Panc1 (cell line): Measurements from ENCODE around the gene UBXN11. TPM values are rescaled to one million over a fixed set of nuclear protein-coding genes. Genes with fewer than 3 reads are reported as not detected.

ENCODE experiments used
- ATAC-seq: fragments of 200-7000 bp; cut with Tn5 transposase; 2 replicates; pipeline ENCODE4 v1.9.1; 2020; ENCODE audit warnings: mild to moderate bottlenecking, moderate library complexity
- BruUV-seq: library from RNA; stranded (reverse); fragments of 400-500 nt; replicated peaks from 2 replicates; lab custom pipeline; 2021; lab: Mats Ljungman, UMichigan
- CTCF ChIA-PET: fragments of 300-600 bp; sonication (Branson Sonifier 250); formaldehyde crosslinking; loops from one replicate; lab custom pipeline; 2022; ENCODE audit warnings: antibody characterized with exemption; lab: Charles Lee
- POLR2A ChIA-PET: fragments of 300-600 bp; sonication (Branson Sonifier 250); formaldehyde crosslinking; loops from one replicate; lab custom pipeline; 2022; ENCODE audit warnings: antibody characterized with exemption; lab: Charles Lee
- DNase-seq: peaks from one replicate; pipeline ENCODE4 v3.0.0-alpha.2; 2010; ENCODE audit warnings: low read depth, low spot score
- H3K27ac ChIP-seq: 2 replicates; pipeline ENCODE4 v1.5.1; 2011; ENCODE audit warnings: mild to moderate bottlenecking, low read length, inconsistent platforms
- H3K27me3 ChIP-seq: fragments of 200-500 bp; sonication (Bioruptor generic); 2 replicates; pipeline ENCODE4 v1.6.0; 2014; ENCODE audit warnings: low read length, inconsistent platforms; ENCODE audit not compliant: control insufficient read depth, insufficient read depth
- H3K36me3 ChIP-seq: fragments of 200-500 bp; sonication (Bioruptor generic); 2 replicates; pipeline ENCODE4 v1.5.1; 2014; ENCODE audit warnings: inconsistent platforms, mild to moderate bottlenecking, low read length, moderate library complexity; ENCODE audit not compliant: control insufficient read depth, insufficient read depth
- H3K4me1 ChIP-seq: 2 replicates; pipeline ENCODE4 v1.5.1; 2011; ENCODE audit warnings: inconsistent platforms, mild to moderate bottlenecking, low read length, moderate library complexity; ENCODE audit not compliant: control insufficient read depth, insufficient read depth
- H3K4me3 ChIP-seq, 2 experiments: 2 replicates each; pipeline ENCODE4 v1.5.1; 2011 to 2012; ENCODE audit warnings: low read depth in 2 of 2, low read length in 2 of 2, mild to moderate bottlenecking in 2 of 2, inconsistent platforms in 1 of 2, moderate library complexity in 1 of 2
- H3K9me3 ChIP-seq: fragments of 200-500 bp; sonication (Bioruptor generic); 2 replicates; pipeline ENCODE4 v1.5.1; 2014; ENCODE audit warnings: low read depth, mild to moderate bottlenecking, inconsistent platforms, low read length, moderate library complexity; ENCODE audit not compliant: control insufficient read depth, insufficient read depth
- CTCF ChIP-seq: fragments of 450-650 bp; IDR thresholded peaks from 2 replicates; pipeline ENCODE4 v1.5.1; 2017; ENCODE audit warnings: mild to moderate bottlenecking
- POLR2AphosphoS5 ChIP-seq: IDR thresholded peaks from 2 replicates; pipeline ENCODE4 v1.6.1; 2012; ENCODE audit warnings: mild to moderate bottlenecking, low read depth, low read length, moderate library complexity
- SIN3A ChIP-seq: IDR thresholded peaks from 2 replicates; pipeline ENCODE4 v1.6.1; 2012; ENCODE audit warnings: low read depth, mild to moderate bottlenecking, low read length, moderate library complexity, borderline replicate concordance; ENCODE audit not compliant: insufficient read depth
- TCF7L2 ChIP-seq: IDR thresholded peaks from 2 replicates; pipeline ENCODE4 v1.6.1; 2011; ENCODE audit warnings: mild to moderate bottlenecking, low read depth, low read length, inconsistent platforms
- in situ Hi-C: cut with HindIII; loops from 2 replicates; pipeline ENCODE4 v1.10.0; 2016; ENCODE audit warnings: low sequenced_read_pairs, low pct_unique_long_range_greater_than_20kb
- intact Hi-C: fragments of 100-400 bp; cut with micrococcal nuclease; formaldehyde crosslinking; loops from one replicate; pipeline ENCODE4 v1.10.0; 2022; ENCODE audit not compliant: unreplicated experiment
- total RNA-seq: library from RNA; stranded (reverse); gene quantifications from one replicate; pipeline ENCODE4 v1.2.1, GENCODE V29; 2021; ENCODE audit not compliant: unreplicated experiment
- TF ChIP-seq, protein P1 (sequence below), 2 experiments: IDR thresholded peaks; 2 replicates each; pipeline ENCODE4 v1.6.1; 2011 to 2012; ENCODE audit warnings: low read depth in 2 of 2, control low read depth in 1 of 2, low read length in 1 of 2, mild to moderate bottlenecking in 1 of 2, moderate library complexity in 1 of 2; ENCODE audit not compliant: insufficient read depth in 1 of 2

UBXN11 gene
- total RNA-seq, 1 experiment from 2014 or later: 23.7 TPM

- peaks cover 17% of the 10 kb centered on the region for H3K4me1 ChIP-seq
- BruUV-seq: no TSS peak
- DNase-seq: no peak
- in situ Hi-C loops: no loop called here
- no peaks in the 10 kb centered on the region for H3K9me3 ChIP-seq
- TF ChIP-seq POLR2AphosphoS5: no peak
- TF ChIP-seq, protein P1, sequence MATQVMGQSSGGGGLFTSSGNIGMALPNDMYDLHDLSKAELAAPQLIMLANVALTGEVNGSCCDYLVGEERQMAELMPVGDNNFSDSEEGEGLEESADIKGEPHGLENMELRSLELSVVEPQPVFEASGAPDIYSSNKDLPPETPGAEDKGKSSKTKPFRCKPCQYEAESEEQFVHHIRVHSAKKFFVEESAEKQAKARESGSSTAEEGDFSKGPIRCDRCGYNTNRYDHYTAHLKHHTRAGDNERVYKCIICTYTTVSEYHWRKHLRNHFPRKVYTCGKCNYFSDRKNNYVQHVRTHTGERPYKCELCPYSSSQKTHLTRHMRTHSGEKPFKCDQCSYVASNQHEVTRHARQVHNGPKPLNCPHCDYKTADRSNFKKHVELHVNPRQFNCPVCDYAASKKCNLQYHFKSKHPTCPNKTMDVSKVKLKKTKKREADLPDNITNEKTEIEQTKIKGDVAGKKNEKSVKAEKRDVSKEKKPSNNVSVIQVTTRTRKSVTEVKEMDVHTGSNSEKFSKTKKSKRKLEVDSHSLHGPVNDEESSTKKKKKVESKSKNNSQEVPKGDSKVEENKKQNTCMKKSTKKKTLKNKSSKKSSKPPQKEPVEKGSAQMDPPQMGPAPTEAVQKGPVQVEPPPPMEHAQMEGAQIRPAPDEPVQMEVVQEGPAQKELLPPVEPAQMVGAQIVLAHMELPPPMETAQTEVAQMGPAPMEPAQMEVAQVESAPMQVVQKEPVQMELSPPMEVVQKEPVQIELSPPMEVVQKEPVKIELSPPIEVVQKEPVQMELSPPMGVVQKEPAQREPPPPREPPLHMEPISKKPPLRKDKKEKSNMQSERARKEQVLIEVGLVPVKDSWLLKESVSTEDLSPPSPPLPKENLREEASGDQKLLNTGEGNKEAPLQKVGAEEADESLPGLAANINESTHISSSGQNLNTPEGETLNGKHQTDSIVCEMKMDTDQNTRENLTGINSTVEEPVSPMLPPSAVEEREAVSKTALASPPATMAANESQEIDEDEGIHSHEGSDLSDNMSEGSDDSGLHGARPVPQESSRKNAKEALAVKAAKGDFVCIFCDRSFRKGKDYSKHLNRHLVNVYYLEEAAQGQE (IDR thresholded peaks at IDR 0.05; ENCODE audit: insufficient read depth in 1 of 2, low read depth in 2 of 2, low read length in 1 of 2): no peak
- no peak for TF ChIP-seq SIN3A
- no peak for TF ChIP-seq CTCF
- no peak for TF ChIP-seq TCF7L2
- no peaks in the 10 kb centered on the region for H3K27me3 ChIP-seq
- ChIA-PET POLR2A (no interaction called here), CTCF (interaction anchor here (0.8 kb wide), 1 partner anchor 22 kb away, joined by 3 read pairs; no protein-coding TSS in a partner anchor)
- intact Hi-C loops: no loop called here
- H3K27ac ChIP-seq: peak overlapping the region; percentile 84
- no peak for ATAC-seq
- H3K36me3 ChIP-seq: no peaks in the 10 kb centered on the region; the same call in 1 of the 2 replicates
- H3K4me3 ChIP-seq: peak overlapping the region; percentile 38 to 65
Observed at GRCh38 chr1:26307363-26307781, 936 bp upstream of the UBXN11 start.

- ATAC-seq: peak; percentile 41
- POLR2A ChIA-PET: interaction anchor here (0.6 kb wide), 1 partner anchor 1414 kb away, joined by 6 read pairs; no protein-coding TSS in a partner anchor
- Histone ChIP-seq H3K4me3 (peak overlapping the region; percentile 76 to 87), H3K36me3 (no peaks in the 10 kb centered on the region; the same call in 1 of the 2 replicates), H3K4me1 (peaks cover 17% of the 10 kb centered on the region), H3K27ac (peak overlapping the region; percentile 77), H3K9me3 (no peaks in the 10 kb centered on the region), H3K27me3 (no peaks in the 10 kb centered on the region)
- BruUV-seq: TSS peak; percentile 90
- TF ChIP-seq TCF7L2 (no peak), CTCF (no peak), SIN3A (no peak), POLR2AphosphoS5 (no peak)
- TF ChIP-seq, protein P1 (IDR thresholded peaks at IDR 0.05; ENCODE audit: insufficient read depth in 1 of 2, low read depth in 2 of 2, low read length in 1 of 2): no peak
- DNase-seq: no peak
- intact Hi-C loops: no loop called here
- in situ Hi-C loops: no loop called here
- CTCF ChIA-PET: no interaction called here
Observed at GRCh38 chr1:26305667-26306289, 658 bp downstream of the UBXN11 start.
